ENCODE results near the gene PA2G4.
"Not testable (repeated sequence)": the region's sequence is repeated elsewhere in the genome, so short reads cannot be mapped to it uniquely, and the experiment has no call there.

The PA2G4 gene

DNA sequence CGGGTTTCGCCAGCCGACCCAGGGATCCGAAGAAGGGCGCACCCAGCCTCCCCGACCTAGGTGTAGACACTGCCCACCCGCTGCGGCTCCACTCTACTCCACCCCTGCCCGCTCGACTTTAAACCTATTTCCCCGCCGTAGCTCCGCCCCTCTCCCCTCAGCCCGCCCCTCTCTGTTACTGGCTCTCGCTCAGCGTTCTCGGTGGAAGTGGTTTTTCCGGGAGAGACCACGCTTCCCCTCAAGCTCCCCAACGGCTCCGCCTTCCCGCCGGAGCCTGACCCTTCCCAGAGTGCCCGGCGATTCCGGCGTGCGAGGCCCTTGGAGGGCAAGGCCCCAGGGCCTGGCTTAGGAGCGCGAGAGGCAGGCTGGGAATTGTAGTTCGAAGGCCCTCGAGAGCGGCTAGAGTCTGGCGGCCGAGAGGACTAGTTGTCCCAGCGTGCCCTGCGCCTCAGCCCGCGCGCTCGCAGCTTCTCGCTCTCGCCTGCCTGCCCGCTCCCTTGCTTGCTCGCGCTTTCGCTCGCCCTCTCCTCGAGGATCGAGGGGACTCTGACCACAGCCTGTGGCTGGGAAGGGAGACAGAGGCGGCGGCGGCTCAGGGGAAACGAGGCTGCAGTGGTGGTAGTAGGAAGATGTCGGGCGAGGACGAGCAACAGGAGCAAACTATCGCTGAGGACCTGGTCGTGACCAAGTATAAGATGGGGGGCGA is at the start of gene PA2G4:
Gene PA2G4, plus strand, starts transcription at position 451 of the 706 bp plus-strand sequence. Its CDS starts 179 bp downstream, at position 630.
- DNase-seq (ENCODE audit: low read depth), result peak; percentile 100

DNA sequence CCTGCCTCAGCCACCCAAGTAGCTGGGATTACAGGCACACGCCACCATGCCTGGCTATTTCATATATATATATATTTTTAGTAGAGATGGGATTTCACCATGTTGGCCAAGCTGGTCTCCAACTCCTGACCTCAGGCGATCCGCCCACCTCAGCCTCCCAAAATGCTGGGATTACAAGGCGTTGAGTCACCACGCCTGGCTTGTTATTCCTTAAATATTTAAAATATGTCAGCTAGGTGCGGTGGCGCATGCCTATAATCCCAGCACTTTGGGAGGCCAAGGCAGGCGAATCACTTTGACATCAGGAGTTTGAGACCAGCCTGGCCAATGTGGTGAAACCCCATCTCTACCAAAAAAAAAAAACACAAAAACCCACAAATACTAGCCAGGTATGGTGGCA is 44.4 kb upstream of the PA2G4 start:
- peak; percentile 89 for DNase-seq (ENCODE audit: low read depth)

- DNase-seq (ENCODE audit: low read depth), result no peak
These were observed 42.4 kb upstream of the PA2G4 start for GRCh38 chr12:56061982-56062381.

DNA sequence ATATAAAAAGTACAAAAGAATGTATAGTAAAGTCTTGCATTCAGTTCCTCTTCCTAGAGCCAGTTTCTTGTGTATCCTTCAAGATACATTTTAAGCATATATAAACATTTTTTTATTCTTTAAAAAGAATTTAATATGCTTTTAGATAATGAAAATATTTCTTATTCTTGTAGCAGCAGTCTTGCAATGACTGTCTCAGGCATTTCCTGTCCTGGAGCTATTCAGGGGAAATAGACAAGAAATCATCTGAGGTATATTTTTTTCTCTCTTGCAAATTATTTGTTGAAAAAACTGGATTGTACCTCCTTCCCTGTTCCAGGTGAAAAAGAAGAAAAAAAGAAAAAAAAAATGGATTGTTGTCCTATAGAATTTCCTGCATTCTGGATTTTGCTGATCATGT is 41.4 kb upstream of the PA2G4 start:
- peak; percentile 40 for DNase-seq (ENCODE audit: low read depth)

- peak; percentile 75 for DNase-seq (ENCODE audit: low read depth)
These were observed 32.7 kb upstream of the PA2G4 start for GRCh38 chr12:56071648-56072047.

- DNase-seq (ENCODE audit: low read depth), result no peak
These were observed 30.0 kb upstream of the PA2G4 start for GRCh38 chr12:56074396-56074795.

GRCh38 chr12:56077966-56078365 is 26.4 kb upstream of the PA2G4 start:
- DNase-seq (ENCODE audit: low read depth), result not testable (repeated sequence)

GRCh38 chr12:56078427-56078826 is 25.9 kb upstream of the PA2G4 start:
- no peak for DNase-seq (ENCODE audit: low read depth)

- peak; percentile 90 for DNase-seq (ENCODE audit: low read depth)
These were observed 25.2 kb upstream of the PA2G4 start for GRCh38 chr12:56078931-56079722.

GRCh38 chr12:56079723-56080555 is 24.4 kb upstream of the PA2G4 start, which contains the start of gene ERBB3:
Gene ERBB3, plus strand, starts transcription at chr12:56080165. Its CDS starts 136 bp downstream, at chr12:56080301.
- peak; percentile 91 for DNase-seq (ENCODE audit: low read depth)

DNA sequence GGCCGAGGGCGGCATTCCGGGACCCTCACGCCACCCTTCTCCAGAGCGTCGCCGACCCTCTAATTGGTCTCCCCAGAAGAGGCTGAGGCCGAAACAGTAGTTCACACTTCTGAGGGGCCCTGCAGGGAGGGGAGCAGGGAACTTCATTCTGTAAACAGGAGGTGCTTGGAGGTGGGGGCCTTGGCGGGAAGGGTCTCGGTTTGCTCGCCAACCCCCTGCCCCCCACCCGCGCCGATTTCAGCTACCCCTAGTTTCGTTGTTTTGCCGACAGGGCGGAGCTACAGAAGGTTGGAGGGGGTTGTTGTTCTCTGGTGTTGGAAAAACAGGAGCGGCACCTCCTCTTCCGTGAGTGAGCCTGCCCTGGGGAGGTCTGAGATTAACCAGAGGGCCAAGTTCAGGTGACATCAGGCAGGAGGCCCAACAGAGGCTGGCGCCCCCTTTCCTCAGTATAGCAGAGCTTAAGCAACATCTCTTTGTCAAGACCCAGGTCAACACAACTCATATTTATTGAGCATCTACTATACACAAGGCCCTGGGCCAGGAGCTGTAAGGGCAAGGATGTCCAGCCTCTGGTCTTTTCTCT is 23.7 kb upstream of the PA2G4 start:
- no peak for DNase-seq (ENCODE audit: low read depth)

- no peak for DNase-seq (ENCODE audit: low read depth)
These were observed 22.7 kb upstream of the PA2G4 start for GRCh38 chr12:56081393-56082347.

DNA sequence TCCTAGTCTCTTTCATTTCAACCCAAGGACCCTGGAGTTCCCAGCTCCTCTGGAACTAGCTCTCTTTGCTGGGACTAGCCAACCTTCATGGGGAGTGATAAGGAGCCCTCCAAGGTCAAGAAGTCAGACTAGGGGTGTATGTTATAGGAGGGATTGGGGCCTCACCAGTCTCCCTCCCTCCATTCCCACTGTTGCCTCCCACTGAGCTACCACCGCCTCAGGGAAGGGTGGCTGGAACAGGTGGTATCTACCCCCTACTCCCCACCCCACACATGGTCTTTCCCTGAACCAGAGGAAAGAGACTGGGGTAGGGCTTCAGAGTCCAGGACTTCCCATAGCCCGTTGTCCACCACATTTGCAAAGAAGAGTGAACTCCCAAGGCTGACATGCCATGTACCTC is 22.0 kb upstream of the PA2G4 start:
- DNase-seq (ENCODE audit: low read depth), result no peak

GRCh38 chr12:56082967-56083366 is 21.4 kb upstream of the PA2G4 start:
- no peak for DNase-seq (ENCODE audit: low read depth)

DNA sequence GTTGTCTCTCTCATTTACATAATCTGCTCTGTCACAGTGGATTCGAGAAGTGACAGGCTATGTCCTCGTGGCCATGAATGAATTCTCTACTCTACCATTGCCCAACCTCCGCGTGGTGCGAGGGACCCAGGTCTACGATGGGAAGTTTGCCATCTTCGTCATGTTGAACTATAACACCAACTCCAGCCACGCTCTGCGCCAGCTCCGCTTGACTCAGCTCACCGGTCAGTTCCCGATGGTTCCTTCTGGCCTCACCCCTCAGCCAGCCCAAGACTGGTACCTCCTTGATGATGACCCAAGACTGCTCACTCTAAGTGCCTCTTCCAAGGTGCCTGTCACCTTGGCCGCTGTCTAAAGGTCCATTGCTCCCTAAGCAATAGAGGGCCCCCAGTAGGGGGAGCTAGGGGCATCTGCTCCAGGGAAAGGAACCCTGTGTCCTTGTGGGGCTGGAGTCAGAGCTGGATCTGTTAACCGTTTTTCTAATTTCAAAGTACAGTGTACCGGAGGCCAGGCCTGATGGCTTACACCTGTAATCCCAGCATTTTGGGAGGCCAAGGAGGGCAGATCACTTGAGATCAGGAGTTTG is 19.3 kb upstream of the PA2G4 start:
- peak; percentile 54 for DNase-seq (ENCODE audit: low read depth)

- DNase-seq (ENCODE audit: low read depth), result no peak
These were observed 18.3 kb upstream of the PA2G4 start for GRCh38 chr12:56086096-56086495.

DNA sequence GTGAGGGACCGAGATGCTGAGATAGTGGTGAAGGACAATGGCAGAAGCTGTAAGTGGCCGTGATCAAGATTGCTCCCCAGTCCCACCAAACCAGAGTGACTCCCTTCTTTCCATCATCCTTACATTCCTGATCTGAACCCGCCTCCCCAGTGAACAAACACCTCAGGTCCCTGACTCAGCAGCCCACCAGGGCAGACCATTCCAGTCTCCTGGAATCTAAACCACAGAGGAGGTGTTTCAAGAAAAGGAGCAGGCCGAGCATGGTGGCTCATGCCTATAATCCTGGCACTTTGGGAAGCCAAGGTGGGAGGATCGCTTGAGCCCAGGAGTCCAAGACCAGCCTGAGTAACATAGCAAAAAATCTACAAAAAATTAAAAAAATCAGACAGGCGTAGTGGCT is 17.8 kb upstream of the PA2G4 start:
- no peak for DNase-seq (ENCODE audit: low read depth)

GRCh38 chr12:56087220-56087619 is 17.1 kb upstream of the PA2G4 start:
- no peak for DNase-seq (ENCODE audit: low read depth)

GRCh38 chr12:56097738-56098137 is 6.6 kb upstream of the PA2G4 start:
- no peak for DNase-seq (ENCODE audit: low read depth)

DNA sequence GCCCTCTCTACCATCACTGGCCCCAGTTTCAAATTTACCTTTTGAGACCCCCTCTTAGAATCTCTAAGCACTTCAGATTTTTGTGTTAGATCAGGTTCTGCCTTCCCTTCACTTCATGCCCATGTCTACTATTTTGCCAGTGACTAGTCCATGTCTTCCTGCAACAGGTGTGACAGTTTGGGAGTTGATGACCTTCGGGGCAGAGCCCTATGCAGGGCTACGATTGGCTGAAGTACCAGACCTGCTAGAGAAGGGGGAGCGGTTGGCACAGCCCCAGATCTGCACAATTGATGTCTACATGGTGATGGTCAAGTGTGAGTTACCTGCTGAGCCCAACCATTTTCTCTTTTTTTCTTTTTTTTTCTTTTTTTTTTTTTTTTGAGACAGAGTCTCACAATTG is 5.8 kb upstream of the PA2G4 start:
- no peak for DNase-seq (ENCODE audit: low read depth)

DNA sequence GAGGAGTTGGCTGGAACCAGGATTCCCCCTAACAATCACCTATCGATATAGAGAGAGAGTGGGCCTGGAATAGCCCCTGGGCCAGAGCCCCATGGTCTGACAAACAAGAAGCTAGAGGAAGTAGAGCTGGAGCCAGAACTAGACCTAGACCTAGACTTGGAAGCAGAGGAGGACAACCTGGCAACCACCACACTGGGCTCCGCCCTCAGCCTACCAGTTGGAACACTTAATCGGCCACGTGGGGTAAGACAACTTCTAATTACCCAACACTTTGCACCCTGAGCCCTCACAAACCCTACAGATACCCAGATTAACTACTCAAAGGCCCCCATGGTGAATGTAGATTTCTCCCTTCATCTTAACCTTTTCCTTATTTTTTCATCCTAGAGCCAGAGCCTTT is 4.6 kb upstream of the PA2G4 start:
- no peak for DNase-seq (ENCODE audit: low read depth)

Measured in ELR (cell line).